Omental fat pad (tissue), 4 donors: ENCODE results near the gene YTHDC2. TPM values are rescaled to one million over a fixed set of nuclear protein-coding genes. Genes with fewer than 3 reads are reported as not detected.

Source experiments
- ATAC-seq: fragments of 150-250 bp; one replicate; pipeline ENCODE4 v1.9.1; 2016; ENCODE audit warnings: mild to moderate bottlenecking, moderate library complexity; ENCODE audit not compliant: low FRiP score
- DNase-seq: peaks from one replicate; pipeline ENCODE4 v3.0.0-alpha.2; 2019; ENCODE audit warnings: low spot score
- CTCF ChIP-seq, 3 donors: fragments of 450-650 bp; IDR thresholded peaks; one replicate each; pipeline ENCODE4 v1.5.1; 2016 to 2017; ENCODE audit warnings: antibody characterized with exemption in 3 of 3, mild to moderate bottlenecking in 3 of 3, moderate library complexity in 2 of 3
- total RNA-seq, 4 donors: library from RNA; depleted of rRNA; stranded (reverse); fragments of >200 nt; gene quantifications; one replicate each; pipeline ENCODE4 v1.1.0, GENCODE V29; 2016

YTHDC2 gene
- total RNA-seq, 4 donors from 2014 or later, result 23.3 to 40.4 (median 28.1) TPM

- ATAC-seq (no peak), DNase-seq (no peak)
- TF ChIP-seq CTCF (IDR thresholded peaks at IDR 0.05), result no peak
Measured at GRCh38 chr5:113503146-113503545, 10.3 kb upstream of the YTHDC2 start.

- no peak for TF ChIP-seq CTCF (IDR thresholded peaks at IDR 0.05)
- ATAC-seq, result no peak
- DNase-seq, result no peak
Measured at GRCh38 chr5:113505181-113505580, 8.3 kb upstream of the YTHDC2 start.

DNA sequence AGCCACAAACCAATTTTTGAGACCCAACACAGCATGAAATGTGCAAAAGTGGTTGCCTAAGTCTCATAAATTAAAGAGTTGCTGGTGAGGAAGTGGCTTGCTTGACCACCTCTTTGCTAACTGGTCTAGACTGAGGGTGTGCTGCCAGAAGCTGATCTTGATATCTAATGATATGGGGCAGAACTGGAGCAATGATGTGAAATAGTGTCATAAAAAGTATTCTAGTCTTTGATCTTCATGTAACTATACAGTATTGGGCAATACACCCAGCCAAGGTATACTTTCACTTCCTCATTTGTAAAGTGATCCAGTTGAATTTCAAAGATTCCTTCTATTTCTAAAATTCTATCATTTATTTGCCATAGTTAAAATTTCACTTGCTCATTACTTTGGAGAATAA lies 5.9 kb upstream of the YTHDC2 start:
- ATAC-seq, result no peak
- no peak for DNase-seq
- TF ChIP-seq CTCF (IDR thresholded peaks at IDR 0.05), result no peak

DNA sequence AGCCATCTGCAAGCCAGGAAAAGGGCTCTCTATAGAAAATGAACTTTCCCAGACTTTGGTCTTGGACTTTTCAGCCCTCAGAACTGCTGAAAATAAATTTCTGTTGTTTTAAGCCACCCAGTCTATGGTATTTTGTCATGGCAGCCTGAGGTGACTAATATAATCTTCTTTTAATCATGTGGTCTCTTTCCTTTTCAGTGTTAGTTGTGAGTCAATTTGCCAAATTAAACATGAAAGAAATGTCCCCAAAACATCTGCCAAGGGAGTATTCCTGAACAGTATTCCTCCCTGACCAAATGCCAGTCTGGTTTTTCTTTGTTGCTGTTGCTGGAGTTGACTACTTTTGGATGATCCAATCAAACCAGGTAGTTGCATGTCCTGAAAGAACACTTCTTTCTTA lies 4.7 kb upstream of the YTHDC2 start:
- DNase-seq, result no peak
- ATAC-seq, result no peak
- no peak for TF ChIP-seq CTCF (IDR thresholded peaks at IDR 0.05)

- DNase-seq (no peak), ATAC-seq (no peak)
- TF ChIP-seq CTCF (IDR thresholded peaks at IDR 0.05), result no peak
Measured at GRCh38 chr5:113510836-113511451, 2.5 kb upstream of the YTHDC2 start.

- TF ChIP-seq CTCF (IDR thresholded peaks at IDR 0.05), result no peak
- ATAC-seq, result no peak
Measured at GRCh38 chr5:113512341-113512740, 1.2 kb upstream of the YTHDC2 start.

GRCh38 chr5:113514289-113514635 lies 768 bp downstream of the YTHDC2 start:
- no peak for TF ChIP-seq CTCF (IDR thresholded peaks at IDR 0.05)
- DNase-seq, result no peak
- ATAC-seq, result no peak

More at GRCh38 chr5:113512341-113512740, 1.2 kb upstream of the YTHDC2 start:
- DNase-seq, result no peak
